ENCODE data around the gene MRPL1.
"Not testable (repeated sequence)": the region's sequence is repeated elsewhere in the genome, so short reads cannot be mapped to it uniquely, and the experiment has no call there.

Gene MRPL1

GRCh38 chr4:77956917-77957316, 94.3 kb downstream of the MRPL1 start:
- no peak overlapping the region for H3K27ac ChIP-seq
- no peak overlapping the region for H3K4me3 ChIP-seq

DNA sequence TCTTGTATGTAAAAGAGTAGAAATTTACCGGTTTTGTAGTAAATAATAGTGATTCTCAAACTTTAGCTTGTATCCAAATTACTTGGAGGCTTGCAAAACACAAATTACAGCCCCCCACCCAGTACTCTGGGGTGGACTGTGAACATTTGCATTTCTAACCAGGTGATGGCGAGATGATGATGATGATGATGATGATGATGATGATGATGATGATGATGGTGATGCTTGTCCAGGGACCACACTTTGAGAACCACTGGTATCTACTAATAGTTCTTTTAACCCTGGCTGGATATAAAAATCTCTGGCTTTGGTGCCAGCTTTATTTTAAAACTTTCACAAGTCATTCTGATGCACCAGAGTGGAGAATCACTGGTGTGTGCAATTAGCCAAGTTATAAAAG, 96.3 kb downstream of the MRPL1 start:
- Histone ChIP-seq H3K4me3 (no peak overlapping the region), H3K27ac (no peak overlapping the region)

GRCh38 chr4:77959566-77960338, 97.1 kb downstream of the MRPL1 start:
- no peak overlapping the region for H3K4me3 ChIP-seq

DNA sequence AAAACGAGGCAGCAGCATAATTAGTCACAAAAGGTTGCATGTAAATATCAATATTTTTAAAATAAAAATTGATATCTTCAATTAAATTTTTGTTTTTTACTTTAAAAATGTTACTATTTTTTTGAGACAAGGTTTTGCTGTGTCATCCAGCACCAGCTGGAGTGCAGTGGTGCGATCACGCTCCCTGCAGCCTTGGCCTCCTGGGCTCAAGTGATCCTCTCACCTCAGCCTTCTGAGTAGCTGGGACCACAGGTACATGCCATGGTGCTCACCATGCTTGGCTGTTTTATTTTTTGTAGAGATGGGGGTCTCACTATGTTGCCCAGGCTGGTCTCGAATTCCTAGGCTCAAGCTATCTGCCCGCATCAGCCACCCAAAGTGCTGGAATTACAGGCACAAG, 97.7 kb downstream of the MRPL1 start:
- Histone ChIP-seq H3K27ac (no peak overlapping the region), H3K4me3 (no peak overlapping the region)

More at GRCh38 chr4:77959566-77960338, 97.1 kb downstream of the MRPL1 start:
- H3K27ac ChIP-seq = no peak overlapping the region

DNA sequence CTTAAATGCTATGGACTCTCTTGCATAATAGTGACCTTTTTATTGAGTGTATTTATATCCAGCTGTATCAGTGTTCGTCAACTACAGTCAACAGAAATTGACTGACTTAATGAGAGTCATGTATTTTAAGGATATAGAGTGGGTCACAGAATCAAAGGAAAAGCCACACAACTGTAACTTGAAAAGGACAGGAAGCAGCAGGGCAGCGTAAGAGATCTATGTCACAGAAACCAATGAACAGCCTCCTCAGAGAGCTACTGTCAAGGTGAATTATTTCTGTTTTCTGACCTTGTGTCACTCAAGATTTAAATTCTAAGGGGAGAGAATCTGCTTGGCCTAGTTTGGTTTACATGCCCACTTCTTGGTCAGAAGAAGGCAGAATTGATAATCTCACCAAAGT, 100.4 kb downstream of the MRPL1 start:
- Histone ChIP-seq H3K4me3 (no peak overlapping the region), H3K27ac (no peak overlapping the region)

DNA sequence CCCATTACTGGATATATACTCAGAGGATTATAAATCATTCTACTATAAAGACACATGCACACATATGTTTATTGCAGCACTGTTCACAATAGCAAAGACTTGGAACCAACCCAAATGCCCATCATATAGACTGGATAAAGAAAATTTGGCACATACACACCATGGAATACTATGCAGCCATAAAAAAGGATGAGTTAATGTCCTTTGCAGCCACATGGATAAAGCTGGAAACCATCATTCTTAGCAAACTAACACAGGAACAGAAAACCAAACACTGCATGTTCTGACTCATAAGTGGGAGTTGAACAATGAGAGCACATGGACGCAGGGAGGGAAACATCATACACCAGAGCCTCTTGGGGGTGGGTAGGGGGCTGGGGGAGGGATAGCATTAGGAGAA, 111.0 kb downstream of the MRPL1 start:
- not testable (repeated sequence) for H3K27ac ChIP-seq, H3K4me3 ChIP-seq

DNA sequence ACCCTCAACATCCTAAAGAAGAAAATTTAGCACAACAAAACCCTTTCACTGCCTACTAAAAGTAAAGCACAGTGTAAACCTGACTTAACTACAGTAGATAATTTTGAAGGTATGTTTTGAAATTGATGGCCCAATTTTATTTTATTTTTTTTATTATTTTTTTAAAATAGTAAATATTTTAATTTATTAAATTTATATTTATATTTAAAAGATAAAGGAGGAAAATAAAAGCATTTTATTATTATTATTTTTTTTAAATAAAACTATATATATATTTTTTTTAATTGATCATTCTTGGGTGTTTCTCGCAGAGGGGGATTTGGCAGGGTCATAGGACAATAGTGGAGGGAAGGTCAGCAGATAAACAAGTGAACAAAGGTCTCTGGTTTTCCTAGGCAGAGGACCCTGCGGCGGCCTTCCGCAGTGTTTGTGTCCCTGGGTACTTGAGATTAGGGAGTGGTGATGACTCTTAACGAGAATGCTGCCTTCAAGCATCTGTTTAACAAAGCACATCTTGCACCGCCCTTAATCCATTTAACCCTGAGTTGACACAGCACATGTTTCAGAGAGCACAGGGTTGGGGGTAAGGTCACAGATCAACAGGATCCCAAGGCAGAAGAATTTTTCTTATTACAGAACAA, 120.4 kb downstream of the MRPL1 start:
- H3K4me3 ChIP-seq, H3K27ac ChIP-seq: not testable (repeated sequence)

- not testable (repeated sequence) for H3K27ac ChIP-seq, H3K4me3 ChIP-seq
These were observed 121.1 kb downstream of the MRPL1 start for GRCh38 chr4:77983612-77984311.

GRCh38 chr4:77989968-77990367, 127.3 kb downstream of the MRPL1 start:
- Histone ChIP-seq H3K4me3 (no peak overlapping the region), H3K27ac (no peak overlapping the region)

DNA sequence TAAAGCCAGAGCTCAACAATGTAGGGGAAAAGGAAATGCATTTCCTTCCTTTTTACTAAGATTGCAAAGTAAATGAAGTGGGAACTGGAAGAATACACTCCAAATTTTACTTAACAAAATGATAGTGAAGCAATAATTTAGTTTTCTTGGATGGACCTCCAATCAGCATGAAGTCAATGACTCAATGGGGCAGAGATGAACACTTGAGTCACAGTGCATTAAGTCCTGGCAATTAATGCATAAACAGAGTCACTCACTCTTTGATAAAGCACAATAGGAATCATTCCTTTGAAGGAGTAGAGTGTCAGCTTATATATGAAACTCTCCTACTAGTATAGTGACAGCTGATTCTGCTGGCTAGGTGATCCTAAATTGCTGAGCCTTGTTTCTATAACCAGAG, 127.8 kb downstream of the MRPL1 start:
- no peak overlapping the region for H3K4me3 ChIP-seq
- no peak overlapping the region for H3K27ac ChIP-seq

GRCh38 chr4:77990904-77991358, 128.3 kb downstream of the MRPL1 start:
- no peak overlapping the region for H3K27ac ChIP-seq
- H3K4me3 ChIP-seq = no peak overlapping the region

GRCh38 chr4:77992581-77992980, 130.0 kb downstream of the MRPL1 start:
- Histone ChIP-seq H3K27ac (no peak overlapping the region), H3K4me3 (no peak overlapping the region)

- Histone ChIP-seq H3K4me3 (no peak overlapping the region), H3K27ac (no peak overlapping the region)
These were observed 131.6 kb downstream of the MRPL1 start for GRCh38 chr4:77994194-77994721.

GRCh38 chr4:77996076-77996475, 133.4 kb downstream of the MRPL1 start:
- H3K4me3 ChIP-seq = no peak overlapping the region
- no peak overlapping the region for H3K27ac ChIP-seq

DNA sequence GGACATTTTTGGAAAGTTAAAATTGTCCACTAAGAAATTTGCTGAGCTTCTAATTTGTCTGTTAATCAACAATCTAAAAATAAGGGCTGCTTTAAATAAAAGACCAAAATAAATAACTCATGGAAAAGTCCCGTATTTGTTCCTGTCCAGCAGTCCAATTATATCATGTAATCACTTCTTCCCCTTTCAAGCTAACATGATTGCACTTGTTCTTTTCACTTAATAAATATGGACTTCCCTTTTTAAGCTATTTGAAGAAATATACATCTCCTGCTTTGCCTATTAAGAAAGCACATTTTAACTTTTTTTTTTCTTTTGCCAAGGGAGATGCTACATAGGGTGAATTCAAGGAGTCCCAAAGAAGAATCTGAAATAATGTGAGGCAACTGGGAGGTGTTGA, 138.9 kb downstream of the MRPL1 start:
- no peak overlapping the region for H3K27ac ChIP-seq
- H3K4me3 ChIP-seq = no peak overlapping the region

GRCh38 chr4:78002260-78002659, 139.6 kb downstream of the MRPL1 start:
- Histone ChIP-seq H3K4me3 (no peak overlapping the region), H3K27ac (no peak overlapping the region)

Data from skin epidermis (tissue), 12 donors.